ENCODE results near the gene RPS19. TPM values are rescaled to one million over a fixed set of nuclear protein-coding genes. Genes with fewer than 3 reads are reported as not detected.

Gene RPS19
- total and polyA plus RNA-seq, 4 donors: 275 to 655 (median 476) TPM

- peak overlapping the region in 1 of 2 donors; percentile 51 for H3K27ac ChIP-seq (ENCODE audit: low read depth in 1 of 2, low read length in 2 of 2)
- H3K9ac ChIP-seq (ENCODE audit: low read depth in 1 of 2, low read length in 2 of 2): no peak overlapping the region
- H3K4me1 ChIP-seq (ENCODE audit: control insufficient read depth in 4 of 4, insufficient read depth in 4 of 4, low read length in 3 of 4): peaks cover 0 to 20% (median 15%) of the 10 kb centered on the region in 4 donors
- DNase-seq (ENCODE audit: low spot score): no peak
- H3K9me3 ChIP-seq (ENCODE audit: control insufficient read depth in 4 of 4, low read length in 3 of 4): no peaks in the 10 kb centered on the region
- TF ChIP-seq ZBTB33 (IDR thresholded peaks at IDR 0.05): no peak
- TF ChIP-seq MAX (IDR thresholded peaks at IDR 0.05): no peak
- peak; percentile 5 for TF ChIP-seq CTCF (IDR thresholded peaks at IDR 0.05; ENCODE audit: low read depth, low read length, missing input control)
- no peak for TF ChIP-seq HNF4G (IDR thresholded peaks at IDR 0.05)
- TF ChIP-seq HNF4A (conservative IDR thresholded peaks at IDR 0.05): no peak
- TF ChIP-seq ATF3 (IDR thresholded peaks at IDR 0.05): no peak
- 69% methylated on average over 17 of the region's 17 CpGs for WGBS
- H3K36me3 ChIP-seq (ENCODE audit: control insufficient read depth in 4 of 4, insufficient read depth in 3 of 4, low read depth in 1 of 4, low read length in 3 of 4): peaks cover 3 to 21% (median 6%) of the 10 kb centered on the region in 4 donors
- H3K27me3 ChIP-seq (ENCODE audit: control insufficient read depth in 4 of 4, insufficient read depth in 4 of 4, low read length in 3 of 4): no peaks in the 10 kb centered on the region
- H3K4me3 ChIP-seq (ENCODE audit: low read depth in 1 of 3, low read length in 3 of 3): no peak overlapping the region
Measured at GRCh38 chr19:41887711-41888382, 27.8 kb downstream of the RPS19 start.

GRCh38 chr19:41888926-41889325 is 28.9 kb downstream of the RPS19 start:
- H3K36me3 ChIP-seq (ENCODE audit: control insufficient read depth in 4 of 4, insufficient read depth in 3 of 4, low read depth in 1 of 4, low read length in 3 of 4): peaks cover 3 to 23% (median 6%) of the 10 kb centered on the region in 4 donors

GRCh38 chr19:41889896-41890295 is 29.8 kb downstream of the RPS19 start:
- Histone ChIP-seq H3K9ac (ENCODE audit: low read depth in 1 of 2, low read length in 2 of 2) (no peak overlapping the region), H3K27ac (ENCODE audit: low read depth in 1 of 2, low read length in 2 of 2) (no peak overlapping the region), H3K4me3 (ENCODE audit: low read depth in 1 of 3, low read length in 3 of 3) (no peak overlapping the region), H3K9me3 (ENCODE audit: control insufficient read depth in 4 of 4, low read length in 3 of 4) (no peaks in the 10 kb centered on the region), H3K4me1 (ENCODE audit: control insufficient read depth in 4 of 4, insufficient read depth in 4 of 4, low read length in 3 of 4) (peaks cover 0 to 16% (median 4%) of the 10 kb centered on the region in 4 donors), H3K36me3 (ENCODE audit: control insufficient read depth in 4 of 4, insufficient read depth in 3 of 4, low read depth in 1 of 4, low read length in 3 of 4) (peaks cover 3 to 31% (median 8%) of the 10 kb centered on the region in 4 donors), H3K27me3 (ENCODE audit: control insufficient read depth in 4 of 4, insufficient read depth in 4 of 4, low read length in 3 of 4) (no peaks in the 10 kb centered on the region)
- WGBS: 89% methylated on average over 8 of the region's 8 CpGs
- DNase-seq (ENCODE audit: low spot score): no peak
- no peak for TF ChIP-seq RXRA (IDR thresholded peaks at IDR 0.05)
- no peak for TF ChIP-seq GABPA (IDR thresholded peaks at IDR 0.05 in 1 of 2, conservative IDR thresholded peaks at IDR 0.05 in 1 of 2)
- no peak for TF ChIP-seq JUND (IDR thresholded peaks at IDR 0.05)
- TF ChIP-seq EGR1 (IDR thresholded peaks at IDR 0.05; ENCODE audit: low read depth in 2 of 2): no peak
- no peak for TF ChIP-seq RAD21 (IDR thresholded peaks at IDR 0.05)
- no peak for TF ChIP-seq NR2F2 (IDR thresholded peaks at IDR 0.05)
- TF ChIP-seq SP1 (IDR thresholded peaks at IDR 0.05): no peak
- no peak for TF ChIP-seq REST (IDR thresholded peaks at IDR 0.05)
- TF ChIP-seq TAF1 (conservative IDR thresholded peaks at IDR 0.05): no peak
- TF ChIP-seq HNF4A (conservative IDR thresholded peaks at IDR 0.05): no peak
- no peak for TF ChIP-seq ATF3 (IDR thresholded peaks at IDR 0.05)
- no peak for TF ChIP-seq FOXA2 (IDR thresholded peaks at IDR 0.05)

More at GRCh38 chr19:41888926-41889325, 28.9 kb downstream of the RPS19 start:
- no peak overlapping the region for H3K27ac ChIP-seq (ENCODE audit: low read depth in 1 of 2, low read length in 2 of 2)
- H3K27me3 ChIP-seq (ENCODE audit: control insufficient read depth in 4 of 4, insufficient read depth in 4 of 4, low read length in 3 of 4): no peaks in the 10 kb centered on the region
- DNase-seq (ENCODE audit: low spot score): no peak
- H3K9ac ChIP-seq (ENCODE audit: low read depth in 1 of 2, low read length in 2 of 2): no peak overlapping the region
- no peak overlapping the region for H3K4me3 ChIP-seq (ENCODE audit: low read depth in 1 of 3, low read length in 3 of 3)
- WGBS: 93% methylated on average over 12 of the region's 12 CpGs
- H3K9me3 ChIP-seq (ENCODE audit: control insufficient read depth in 4 of 4, low read length in 3 of 4): no peaks in the 10 kb centered on the region
- peaks cover 0 to 20% (median 10%) of the 10 kb centered on the region in 4 donors for H3K4me1 ChIP-seq (ENCODE audit: control insufficient read depth in 4 of 4, insufficient read depth in 4 of 4, low read length in 3 of 4)
- TF ChIP-seq HNF4G (IDR thresholded peaks at IDR 0.05) (no peak), FOXA1 (IDR thresholded peaks at IDR 0.05) (no peak), HNF4A (conservative IDR thresholded peaks at IDR 0.05) (no peak), MAX (IDR thresholded peaks at IDR 0.05) (no peak), RAD21 (IDR thresholded peaks at IDR 0.05) (no peak), TAF1 (conservative IDR thresholded peaks at IDR 0.05) (no peak), EGR1 (IDR thresholded peaks at IDR 0.05; ENCODE audit: low read depth in 2 of 2) (no peak), JUND (IDR thresholded peaks at IDR 0.05) (no peak), SP1 (IDR thresholded peaks at IDR 0.05) (no peak)
